H1 (cell line): ENCODE data around the gene SSPN. TPM values are rescaled to one million over a fixed set of nuclear protein-coding genes. Genes with fewer than 3 reads are reported as not detected.

Source experiments
- CTCF ChIA-PET: fragments of 300-600 bp; sonication (Branson Sonifier 250); formaldehyde crosslinking; loops from one replicate; lab custom pipeline; 2021; ENCODE audit not compliant: partially characterized antibody; lab: Charles Lee
- POLR2A ChIA-PET: fragments of 300-600 bp; sonication (Branson Sonifier 250); formaldehyde crosslinking; loops from one replicate; lab custom pipeline; 2021; ENCODE audit warnings: inconsistent platforms; ENCODE audit not compliant: partially characterized antibody; lab: Charles Lee
- DNase-seq, 2 experiments: peaks; one replicate each; pipeline versions ENCODE4 v3.0.0 to v3.0.0-alpha.2; 2010 to 2022; ENCODE audit warnings: low spot score in 2 of 2, low read depth in 1 of 2, mixed read lengths in 1 of 2
- FAIRE-seq: peaks from 2 replicates; lab custom pipeline; 2011; peaks lifted over from hg19 to GRCh38; lab: Jason Lieb, UNC
- H2AFZ ChIP-seq: 2 replicates; pipeline ENCODE4 v1.8.1; 2012; ENCODE audit warnings: low read length, inconsistent platforms
- H2AK5ac ChIP-seq: 2 replicates; pipeline ENCODE4 v1.6.1; 2013; ENCODE audit warnings: low read depth, low read length
- H2BK120ac ChIP-seq: replicated peaks from 2 replicates; pipeline ENCODE3; 2013; ENCODE audit warnings: low read depth, low read length, inconsistent platforms
- H2BK12ac ChIP-seq: 2 replicates; pipeline ENCODE4 v1.6.1; 2013; ENCODE audit warnings: low read depth, low read length
- H2BK15ac ChIP-seq: 2 replicates; pipeline ENCODE4 v1.6.1; 2013; ENCODE audit warnings: low read length
- H2BK20ac ChIP-seq: 2 replicates; pipeline ENCODE4 v1.6.1; 2013; ENCODE audit warnings: low read length
- H2BK5ac ChIP-seq: 2 replicates; pipeline ENCODE4 v1.6.1; 2013; ENCODE audit warnings: low read depth, low read length
- H3K14ac ChIP-seq: 2 replicates; pipeline ENCODE4 v1.6.1; 2013; ENCODE audit warnings: inconsistent platforms; ENCODE audit not compliant: insufficient read length
- H3K18ac ChIP-seq: 2 replicates; pipeline ENCODE4 v1.6.1; 2013; ENCODE audit warnings: low read length; ENCODE audit errors: extremely low read depth
- H3K23ac ChIP-seq: 2 replicates; pipeline ENCODE4 v1.6.1; 2013; ENCODE audit warnings: inconsistent platforms; ENCODE audit not compliant: insufficient read length
- H3K23me2 ChIP-seq: 2 replicates; pipeline ENCODE4 v1.6.1; 2013; ENCODE audit warnings: low read depth, low read length
- H3K27ac ChIP-seq: 2 replicates; pipeline ENCODE4 v1.6.1; 2011; ENCODE audit warnings: low read depth, low read length, inconsistent platforms
- H3K27me3 ChIP-seq, 4 experiments: replicated peaks in 1 of 4; 1 replicate in 1 of 4; 2 replicates in 3 of 4; pipeline versions ENCODE4 v1.6.1 to v1.8.1; 2011 to 2013; ENCODE audit warnings: low read length in 3 of 4, mild to moderate bottlenecking in 3 of 4, inconsistent platforms in 2 of 4, mixed read lengths in 2 of 4, moderate library complexity in 1 of 4; ENCODE audit not compliant: control insufficient read depth in 3 of 4, insufficient read depth in 3 of 4; ENCODE audit errors: extremely low read depth in 1 of 4
- H3K36me3 ChIP-seq, 4 experiments: 2 replicates each; pipeline versions ENCODE4 v1.6.1 to v1.8.1; 2011 to 2013; ENCODE audit warnings: mild to moderate bottlenecking in 4 of 4, low read length in 3 of 4, moderate library complexity in 2 of 4, control low read depth in 1 of 4, inconsistent platforms in 1 of 4; ENCODE audit not compliant: insufficient read depth in 4 of 4, control insufficient read depth in 2 of 4
- H3K4ac ChIP-seq: replicated peaks from 2 replicates; pipeline ENCODE3; 2013; ENCODE audit warnings: low read length, low read depth, mixed read lengths, inconsistent platforms; ENCODE audit not compliant: insufficient read length
- H3K4me1 ChIP-seq, 4 experiments: replicated peaks in 1 of 4; 1 replicate in 1 of 4; 2 replicates in 3 of 4; pipeline versions ENCODE4 v1.6.1 to v1.8.1; 2011 to 2013; ENCODE audit warnings: low read length in 3 of 4, inconsistent platforms in 2 of 4, mixed read lengths in 1 of 4; ENCODE audit not compliant: insufficient read depth in 4 of 4, control insufficient read depth in 3 of 4
- H3K4me2 ChIP-seq, 2 experiments: 2 replicates each; pipeline versions ENCODE4 v1.6.1 to v1.8.1; 2011 to 2013; ENCODE audit warnings: low read depth in 2 of 2, low read length in 2 of 2, control low read depth in 1 of 2, inconsistent platforms in 1 of 2, mild to moderate bottlenecking in 1 of 2; ENCODE audit not compliant: insufficient read depth in 1 of 2
- H3K4me3 ChIP-seq, 4 experiments: fragments of 200-600, 300-600 bp in 1 of 4; sonication (generic), shearing (Covaris generic), sonication (Bioruptor Twin) in 1 of 4; 2 replicates each; pipeline versions ENCODE4 v1.5.1 to v1.8.1; 2011 to 2016; ENCODE audit warnings: low read length in 4 of 4, low read depth in 3 of 4, control low read depth in 2 of 4, inconsistent platforms in 2 of 4, mild to moderate bottlenecking in 2 of 4, mixed read lengths in 1 of 4, moderate library complexity in 1 of 4; ENCODE audit not compliant: insufficient read depth in 2 of 4; ENCODE audit errors: extremely low read depth in 1 of 4
- H3K56ac ChIP-seq: replicated peaks from 2 replicates; pipeline ENCODE3; 2013; ENCODE audit warnings: low read depth, mild to moderate bottlenecking, mixed read lengths, low read length, inconsistent platforms; ENCODE audit not compliant: insufficient read length
- H3K79me1 ChIP-seq: 2 replicates; pipeline ENCODE4 v1.6.1; 2013; ENCODE audit warnings: low read depth, low read length, control low read depth
- H3K79me2 ChIP-seq, 2 experiments: 2 replicates each; pipeline versions ENCODE4 v1.6.1 to v1.8.1; 2012 to 2013; ENCODE audit warnings: low read length in 2 of 2, mild to moderate bottlenecking in 2 of 2, inconsistent platforms in 1 of 2; ENCODE audit not compliant: insufficient read depth in 2 of 2, control insufficient read depth in 1 of 2
- H3K9ac ChIP-seq, 4 experiments: replicated peaks in 1 of 4; 1 replicate in 1 of 4; 2 replicates in 3 of 4; pipeline versions ENCODE4 v1.6.1 to v1.8.1; 2011 to 2013; ENCODE audit warnings: low read depth in 3 of 4, low read length in 3 of 4, control low read depth in 2 of 4, mild to moderate bottlenecking in 2 of 4, moderate library complexity in 2 of 4, inconsistent platforms in 1 of 4; ENCODE audit errors: extremely low read depth in 1 of 4
- H3K9me3 ChIP-seq, 2 experiments: 2 replicates each; pipeline versions ENCODE4 v1.6.1 to v1.8.1; 2012 to 2013; ENCODE audit warnings: mild to moderate bottlenecking in 2 of 2, moderate library complexity in 2 of 2, control low read depth in 1 of 2, inconsistent platforms in 1 of 2, low read depth in 1 of 2, low read length in 1 of 2, mixed read lengths in 1 of 2; ENCODE audit not compliant: insufficient read depth in 2 of 2
- H4K20me1 ChIP-seq, 2 experiments: replicated peaks in 1 of 2; 2 replicates each; pipeline versions ENCODE3 to v1.8.1; 2011 to 2013; ENCODE audit warnings: inconsistent platforms in 2 of 2, low read length in 2 of 2, mild to moderate bottlenecking in 1 of 2; ENCODE audit not compliant: insufficient read depth in 2 of 2, control insufficient read depth in 1 of 2
- H4K5ac ChIP-seq: 2 replicates; pipeline ENCODE4 v1.6.1; 2013; ENCODE audit warnings: low read length, low read depth, mixed read lengths, inconsistent platforms; ENCODE audit not compliant: insufficient read length
- H4K8ac ChIP-seq: 2 replicates; pipeline ENCODE4 v1.8.0; 2013; ENCODE audit warnings: mild to moderate bottlenecking, moderate library complexity, low read length, inconsistent platforms; ENCODE audit not compliant: insufficient read depth; ENCODE audit errors: extremely low read depth
- H4K91ac ChIP-seq: replicated peaks from 2 replicates; pipeline ENCODE3; 2013; ENCODE audit warnings: low read length, mixed read lengths, inconsistent platforms; ENCODE audit not compliant: insufficient read length
- BACH1 ChIP-seq: IDR thresholded peaks from 2 replicates; pipeline ENCODE4 v1.6.1; 2012; ENCODE audit warnings: low read length, improper control_type of control experiment
- CBX8 ChIP-seq: fragments of 300-800, 300-1000 bp; sonication (generic); IDR thresholded peaks from 2 replicates; pipeline ENCODE4 v1.7.1; 2016; ENCODE audit warnings: low read depth, low read length, borderline replicate concordance
- FOSL1 ChIP-seq: IDR thresholded peaks from 2 replicates; pipeline ENCODE4 v1.6.1; 2011; ENCODE audit warnings: mild to moderate bottlenecking, low read depth, low read length, moderate library complexity; ENCODE audit not compliant: insufficient read depth
- JUND ChIP-seq: IDR thresholded peaks from 2 replicates; pipeline ENCODE4 v1.6.1; 2011; ENCODE audit warnings: mild to moderate bottlenecking, improper control_type of control experiment, low read length
- RAD21 ChIP-seq, 2 experiments: IDR thresholded peaks in 1 of 2; conservative IDR thresholded peaks in 1 of 2; 2 replicates each; pipeline ENCODE4 v1.6.1; 2011; ENCODE audit warnings: low read depth in 2 of 2, low read length in 2 of 2, improper control_type of control experiment in 1 of 2, inconsistent platforms in 1 of 2, mild to moderate bottlenecking in 1 of 2, moderate library complexity in 1 of 2
- RNF2 ChIP-seq: fragments of 200-900, 300-1000 bp; sonication (generic); IDR thresholded peaks from 2 replicates; pipeline ENCODE4 v1.7.1; 2016; ENCODE audit warnings: borderline replicate concordance, low read depth, mild to moderate bottlenecking, antibody characterized with exemption, low read length; ENCODE audit not compliant: poor library complexity, severe bottlenecking; ENCODE audit errors: missing control alignments
- SRF ChIP-seq: IDR thresholded peaks from 2 replicates; pipeline ENCODE4 v1.6.1; 2011; ENCODE audit warnings: mild to moderate bottlenecking, low read depth, low read length, moderate library complexity
- TAF1 ChIP-seq: IDR thresholded peaks from 2 replicates; pipeline ENCODE4 v1.6.1; 2011; ENCODE audit warnings: mild to moderate bottlenecking, low read depth, low read length
- TEAD4 ChIP-seq: IDR thresholded peaks from 2 replicates; pipeline ENCODE4 v1.6.1; 2012; ENCODE audit warnings: low read depth, low read length, inconsistent platforms, mixed read lengths
- YY1 ChIP-seq: IDR thresholded peaks from 2 replicates; pipeline ENCODE4 v1.6.1; 2011; ENCODE audit warnings: low read depth, mild to moderate bottlenecking, low read length
- polyA plus RNA-seq, 7 experiments: library from polyadenylated mRNA; depleted of rRNA in 3 of 7; stranded (reverse) in 5 of 7; unstranded in 2 of 7; fragments of >200 nt in 5 of 7; fragments of 200-250 nt in 2 of 7; gene quantifications; 1 replicate in 5 of 7; 2 replicates in 1 of 7; 4 replicates in 1 of 7; pipeline versions ENCODE4 v1.2.1 to v1.2.3, GENCODE V29; 2011 to 2013; ENCODE audit warnings: missing spikeins in 2 of 7, mixed read lengths in 2 of 7
- total RNA-seq: library from RNA; stranded (reverse); fragmentation: NEBNext Ultra II Directional; extraction: Animal tissue kit (Norgen Biotek cat#: 25700); gene quantifications from 2 replicates; pipeline ENCODE4 v1.2.1, GENCODE V29; 2021

Gene SSPN
- total and polyA plus RNA-seq, 2 of the 8 experiments (the other 6 are each of a cell fraction or from before 2014, with no cell fraction given), result 0.86 to 1.8 TPM

- Histone ChIP-seq H3K4me1 (no peaks in the 10 kb centered on the region), H3K36me3 (no peaks in the 10 kb centered on the region), H3K9me3 (no peaks in the 10 kb centered on the region), H3K23me2 (0 out of 2 replicates have a peak, but pooled peaks cover 2% of the 10 kb centered on the region), H3K27me3 (no peaks in the 10 kb centered on the region), H3K14ac (no peak overlapping the region), H2AK5ac (no peak overlapping the region), H3K23ac (no peak overlapping the region), H3K79me2 (no peaks in the 10 kb centered on the region), H2BK120ac (no peak overlapping the region), H2BK20ac (no peak overlapping the region), H2BK5ac (no peak overlapping the region)
- POLR2A ChIA-PET, result no interaction called here
- DNase-seq, result no peak
- TF ChIP-seq TAF1 (no peak), TEAD4 (no peak), SRF (no peak), JUND (no peak), RAD21 (IDR thresholded peaks at IDR 0.05 in 1 of 2, conservative IDR thresholded peaks at IDR 0.05 in 1 of 2; ENCODE audit: low read depth in 2 of 2, low read length in 2 of 2) (no peak), RNF2 (no peak), CBX8 (no peak), YY1 (no peak), FOSL1 (no peak), BACH1 (no peak)
- TF ChIP-seq, all 59 proteins: peak for 0
- Histone ChIP-seq H3K4me3 (no peak overlapping the region), H4K8ac (no peak overlapping the region), H3K79me1 (no peaks in the 10 kb centered on the region), H3K4me2 (no peak overlapping the region), H4K91ac (no peak overlapping the region), H4K20me1 (no peaks in the 10 kb centered on the region), H2BK15ac (no peak overlapping the region), H3K56ac (no peak overlapping the region), H3K9ac (no peak overlapping the region), H4K5ac (no peak overlapping the region), H3K27ac (no peak overlapping the region), H2AFZ (no peak overlapping the region), H3K4ac (no peak overlapping the region), H2BK12ac (no peak overlapping the region), H3K18ac (no peak overlapping the region)
- FAIRE-seq, result no peak
- CTCF ChIA-PET, result no interaction called here
Observed at GRCh38 chr12:26266881-26267280, 71.5 kb downstream of the SSPN start.
